Posterior vena cava (tissue), 2 donors: Measurements from ENCODE around the gene OR7A17. TPM values are rescaled to one million over a fixed set of nuclear protein-coding genes. Genes with fewer than 3 reads are reported as not detected.

Experiments
- DNase-seq: peaks from one replicate; pipeline ENCODE4 v3.0.0-alpha.2; 2020; ENCODE audit warnings: low spot score
- intact Hi-C, 2 donors: fragments of 100-400 bp; cut with DNase I; formaldehyde crosslinking; loops; one replicate each; pipeline versions ENCODE4 v1.14.1 to v1.14.2; 2022 to 2023
- long read RNA-seq, 2 donors: library from polyadenylated mRNA; unstranded; transcript quantifications; one replicate each; pipeline ENCODE4 v2.0.0, GENCODE V29; 2020 to 2021
- total RNA-seq, 2 donors: library from RNA; stranded (reverse); fragmentation: NEBNext Ultra II Directional; extraction: Animal tissue kit (Norgen Biotek cat#: 25700); gene quantifications; one replicate each; pipeline ENCODE4 v1.2.1, GENCODE V29; 2021
- donor health status: DM: yes; HTN: yes; CAD: no.
- donor health status: DM: yes; HTN: yes; CAD: no.

The OR7A17 gene
- total RNA-seq, result not detected
- long read RNA-seq, donor 1, result 0 reads
- long read RNA-seq, donor 2, result 0 reads

- intact Hi-C loops, result no loop called here
- no peak for DNase-seq
Measured at GRCh38 chr19:14886032-14886431, at the start of gene OR7A17. OR7A17 (minus strand) TSS chr19:14886132; CDS start chr19:14881355, 4,777 bp downstream.

DNA sequence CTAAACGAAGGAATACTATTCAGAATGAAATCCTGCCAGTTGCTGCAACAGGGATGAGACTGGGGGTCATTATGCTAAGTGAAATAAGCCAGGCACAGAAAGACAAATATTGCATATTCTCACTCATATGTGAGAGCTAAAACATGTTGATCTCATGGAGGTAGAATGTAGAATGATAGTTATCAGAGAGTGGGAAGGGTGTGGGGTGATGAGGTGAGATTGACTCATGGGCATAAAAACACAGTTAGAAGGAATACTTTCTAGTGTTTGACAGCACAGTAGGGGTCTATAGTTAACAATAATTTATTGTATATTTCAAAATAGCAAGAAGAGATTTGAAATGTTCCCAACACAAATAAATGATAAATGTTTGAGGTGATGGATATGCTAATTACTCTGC is 47.6 kb upstream of the OR7A17 start:
- intact Hi-C loops, result no loop called here
- no peak for DNase-seq

GRCh38 chr19:14916848-14917247 is 30.9 kb upstream of the OR7A17 start:
- intact Hi-C loops, result no loop called here
- DNase-seq, result no peak

DNA sequence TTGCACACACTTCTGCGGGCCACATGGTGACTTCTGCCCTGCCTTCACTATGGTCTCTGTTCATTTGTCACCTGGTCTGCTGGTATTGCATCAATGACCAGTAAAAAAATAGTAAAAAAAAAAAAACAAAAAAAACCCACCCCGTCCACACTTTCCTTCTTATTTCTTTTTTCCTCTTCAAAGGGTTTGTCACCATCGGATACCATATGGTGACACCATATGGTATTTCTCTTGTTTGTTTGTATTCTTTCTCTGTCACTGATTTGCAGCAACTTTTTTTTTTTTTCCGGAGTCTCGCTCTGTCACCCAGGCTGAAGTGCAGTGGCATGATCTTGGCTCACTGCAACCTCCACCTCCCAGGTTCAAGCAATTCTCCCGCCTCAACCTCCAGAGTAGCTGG is 29.2 kb upstream of the OR7A17 start:
- DNase-seq, result no peak
- intact Hi-C loops, result no loop called here

GRCh38 chr19:14906711-14907110 is 20.8 kb upstream of the OR7A17 start:
- intact Hi-C loops, result no loop called here
- no peak for DNase-seq

DNA sequence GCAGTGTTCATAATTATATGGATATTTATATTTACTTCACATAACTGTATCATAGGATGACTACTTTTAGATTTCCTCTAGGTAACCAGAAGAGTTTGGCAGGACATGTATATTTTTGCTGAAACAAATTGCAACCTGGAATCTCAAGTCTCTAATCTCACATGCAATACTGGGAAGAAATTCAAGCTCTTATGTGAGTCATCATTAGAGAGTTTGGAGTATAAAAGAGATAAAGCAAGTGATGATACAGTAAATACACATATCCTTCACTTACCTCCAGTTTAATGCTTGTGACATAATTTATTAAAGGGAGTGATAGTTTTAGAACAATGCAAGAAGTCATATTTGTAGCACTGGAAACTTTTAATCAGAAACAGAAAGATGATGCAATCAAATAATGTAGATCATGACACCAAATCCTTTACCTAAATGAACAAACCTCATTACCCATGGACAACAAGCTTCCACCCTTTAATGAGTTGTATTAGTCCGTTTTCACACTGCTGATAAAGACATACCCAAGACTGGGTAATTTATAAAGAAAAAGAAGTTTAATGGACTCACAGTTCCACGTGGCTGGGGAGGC is 15.8 kb upstream of the OR7A17 start:
- intact Hi-C loops, result no loop called here
- DNase-seq, result no peak

GRCh38 chr19:14890643-14891379 is 4.9 kb upstream of the OR7A17 start:
- intact Hi-C loops, result no loop called here
- no peak for DNase-seq

DNA sequence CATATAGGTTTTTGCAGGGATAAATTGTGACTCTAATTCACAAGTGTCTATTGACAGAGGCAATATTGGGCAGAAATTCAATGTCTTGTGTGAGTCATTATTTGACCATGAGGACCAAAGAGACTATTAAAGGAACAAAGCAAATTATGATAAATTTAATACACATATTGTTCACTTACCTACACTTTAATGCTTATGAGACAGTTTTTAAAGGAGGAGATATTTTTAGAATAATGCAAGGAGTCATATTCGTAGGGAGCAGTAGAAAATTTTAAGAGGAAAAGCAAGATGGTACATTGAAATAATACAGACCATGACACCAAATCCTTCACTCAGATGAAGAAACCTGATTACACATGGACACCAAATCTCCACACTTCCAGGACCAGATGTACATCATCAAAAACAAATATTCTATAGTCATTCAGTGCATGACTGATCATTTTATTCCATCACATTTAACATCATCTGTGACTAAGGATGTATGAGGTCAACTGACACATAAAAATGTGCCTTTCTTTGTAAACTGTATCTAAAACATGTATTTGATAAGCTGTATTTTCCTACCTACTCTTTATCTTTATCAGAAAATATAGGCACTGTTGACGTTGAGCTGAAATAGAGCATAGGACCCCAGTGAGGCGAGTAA is 4.2 kb upstream of the OR7A17 start:
- no peak for DNase-seq
- intact Hi-C loops, result no loop called here

GRCh38 chr19:14871619-14872230 is 14.2 kb downstream of the OR7A17 start:
- intact Hi-C loops, result no loop called here
- DNase-seq, result no peak

DNA sequence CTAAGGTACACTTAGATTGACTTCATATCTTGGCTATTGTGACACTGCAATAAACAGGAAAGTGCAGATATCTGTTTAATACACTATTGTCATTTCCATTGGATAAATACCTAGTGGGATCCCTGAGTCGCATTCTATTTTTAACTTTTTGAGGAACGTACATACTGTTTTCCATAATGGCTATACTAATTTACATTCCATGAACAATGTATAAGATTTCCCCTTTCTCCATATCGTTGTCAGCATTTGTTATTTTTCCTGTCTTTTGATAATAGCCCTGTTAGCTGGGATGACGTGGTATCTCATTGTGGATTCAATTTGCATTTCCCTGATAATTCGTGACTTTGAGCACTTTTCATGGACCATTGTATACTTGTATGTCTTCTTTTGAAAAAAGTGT is 17.4 kb downstream of the OR7A17 start:
- intact Hi-C loops, result no loop called here
- no peak for DNase-seq

- intact Hi-C loops, result no loop called here
- DNase-seq, result no peak
Measured at GRCh38 chr19:14848822-14849221, 37.1 kb downstream of the OR7A17 start, which contains the start of gene OR7A10. OR7A10 (minus strand) TSS chr19:14848922; CDS start chr19:14841877, 7,045 bp downstream.

GRCh38 chr19:14843578-14843977 is 42.4 kb downstream of the OR7A17 start:
- no peak for DNase-seq
- intact Hi-C loops, result no loop called here

DNA sequence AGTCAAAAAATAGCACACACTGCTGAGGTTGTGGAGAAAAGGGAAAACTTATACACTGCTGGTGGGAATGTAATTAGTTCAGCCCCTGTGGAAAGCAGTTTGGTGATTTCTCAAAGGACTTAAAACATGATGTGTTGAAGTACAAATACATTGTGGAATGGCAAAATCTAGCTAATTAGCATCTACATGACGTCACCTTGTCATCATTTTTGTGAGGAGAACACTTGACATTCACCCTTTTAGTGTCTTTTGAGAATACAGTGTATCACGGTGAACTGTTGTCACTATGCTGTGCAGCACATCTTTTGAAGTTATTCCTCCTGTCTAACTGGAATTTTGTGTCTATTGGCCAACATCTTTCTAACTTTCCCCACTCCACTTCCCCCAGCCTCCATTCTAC is 42.8 kb downstream of the OR7A17 start:
- intact Hi-C loops, result no loop called here
- no peak for DNase-seq

DNA sequence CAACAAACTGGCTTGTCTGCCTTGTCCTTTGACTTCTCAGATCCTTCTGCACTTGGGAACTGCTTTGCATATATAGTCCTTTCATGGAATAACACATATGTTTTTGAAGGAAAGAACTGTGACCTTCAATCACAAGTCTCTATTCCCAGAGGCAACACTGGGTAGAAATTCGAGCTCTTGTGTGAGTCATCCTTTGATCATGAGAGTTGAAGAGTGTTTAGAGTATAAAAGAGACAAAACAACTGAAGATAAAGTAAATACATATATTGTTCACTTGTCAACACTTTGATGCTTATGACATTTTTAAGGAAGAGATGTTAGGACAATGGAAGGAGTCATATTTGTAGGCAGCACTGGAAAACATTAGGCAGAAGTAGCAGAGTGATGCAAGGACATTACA is 45.7 kb downstream of the OR7A17 start:
- no peak for DNase-seq
- intact Hi-C loops, result no loop called here

DNA sequence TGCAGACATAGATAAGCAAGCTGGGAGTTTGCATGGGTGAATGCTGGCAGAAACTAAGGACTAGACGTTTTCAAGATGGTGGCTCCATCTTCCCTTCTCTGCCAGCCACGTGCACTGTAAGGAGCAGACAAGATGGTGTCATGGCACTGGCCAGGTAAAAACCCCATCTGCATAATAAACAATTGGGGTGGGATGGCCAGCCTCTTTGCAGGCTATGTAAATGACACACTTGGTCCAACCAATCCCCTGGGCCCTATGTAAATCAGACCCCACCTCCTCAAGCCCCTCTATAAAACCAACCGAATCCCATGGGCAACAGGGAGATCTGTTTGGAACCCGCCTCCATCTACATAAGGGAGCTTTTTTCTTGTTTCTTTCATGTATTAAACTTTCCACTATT is 48.5 kb downstream of the OR7A17 start:
- DNase-seq, result no peak
- intact Hi-C loops, result no loop called here

- intact Hi-C loops, result no loop called here
- no peak for DNase-seq
Measured at GRCh38 chr19:14835011-14835410, 50.9 kb downstream of the OR7A17 start, which contains the start of the genes OR7A5 and OR7C1. OR7A5 (minus strand) TSS chr19:14835185; CDS start chr19:14828241, 6,944 bp downstream. OR7C1 (minus strand) TSS chr19:14835185; CDS start chr19:14800136, 35,049 bp downstream.

- no peak for DNase-seq
- intact Hi-C loops, result no loop called here
Measured at GRCh38 chr19:14830702-14831101, 55.2 kb downstream of the OR7A17 start.
